Ascending aorta (tissue), 2 donors: ENCODE results near the gene STK11IP. TPM values are rescaled to one million over a fixed set of nuclear protein-coding genes. Genes with fewer than 3 reads are reported as not detected.

Experiments used
- DNase-seq, 2 donors: peaks; one replicate each; pipeline ENCODE4 v3.0.0-alpha.2; 2019; ENCODE audit warnings: low spot score in 2 of 2
- H3K27ac ChIP-seq, 2 donors: fragments of 200-600 bp; sonication (generic); one replicate each; pipeline ENCODE4 v1.5.1; 2016 to 2017; ENCODE audit warnings: mild to moderate bottlenecking in 1 of 2
- H3K27me3 ChIP-seq: fragments of 200-600 bp; sonication (generic); one replicate; pipeline ENCODE4 v1.5.1; 2017
- H3K36me3 ChIP-seq, 2 donors: fragments of 200-600 bp; sonication (generic); one replicate each; pipeline ENCODE4 v1.5.1; 2016
- H3K4me1 ChIP-seq, 2 donors: fragments of 200-600 bp; sonication (generic); one replicate each; pipeline ENCODE4 v1.5.1; 2016 to 2017; ENCODE audit warnings: mild to moderate bottlenecking in 1 of 2
- H3K4me3 ChIP-seq, 2 donors: fragments of 200-600 bp; sonication (generic); one replicate each; pipeline ENCODE4 v1.5.1; 2016 to 2017; ENCODE audit warnings: mild to moderate bottlenecking in 1 of 2
- H3K9me3 ChIP-seq, 2 donors: fragments of 200-600 bp; sonication (generic); one replicate each; pipeline ENCODE4 v1.5.1; 2016
- CTCF ChIP-seq, 3 experiments: fragments of 200-600 bp in 2 of 3; fragments of 450-650 bp in 1 of 3; sonication (generic) in 2 of 3; IDR thresholded peaks; one replicate each; pipeline ENCODE4 v1.5.1; 2016 to 2019; ENCODE audit warnings: antibody characterized with exemption in 3 of 3, mild to moderate bottlenecking in 1 of 3, moderate library complexity in 1 of 3
- intact Hi-C: fragments of 100-400 bp; cut with DNase I; formaldehyde crosslinking; loops from one replicate; pipeline ENCODE4 v1.15.1; 2023
- total RNA-seq: library from RNA; depleted of rRNA; stranded (reverse); fragments of >200 nt; gene quantifications from one replicate; pipeline ENCODE4 v1.1.0, GENCODE V29; 2016

Gene STK11IP
- total RNA-seq, 1 donor from 2014 or later = 138 TPM

- DNase-seq = no peak
- Histone ChIP-seq H3K27ac (no peak overlapping the region), H3K4me3 (no peak overlapping the region), H3K4me1 (no peaks in the 10 kb centered on the region), H3K9me3 (no peaks in the 10 kb centered on the region), H3K36me3 (no peaks in the 10 kb centered on the region), H3K27me3 (no peaks in the 10 kb centered on the region)
- intact Hi-C loops = no loop called here
- no peak for TF ChIP-seq CTCF (IDR thresholded peaks at IDR 0.05)
Observed at GRCh38 chr2:219578811-219579613, 18.6 kb upstream of the STK11IP start.

- no peaks in the 10 kb centered on the region for H3K4me1 ChIP-seq
- H3K36me3 ChIP-seq = no peaks in the 10 kb centered on the region
- H3K4me3 ChIP-seq = no peak overlapping the region
- H3K27ac ChIP-seq = no peak overlapping the region
- H3K9me3 ChIP-seq = no peaks in the 10 kb centered on the region
- TF ChIP-seq CTCF (IDR thresholded peaks at IDR 0.05) = no peak
- H3K27me3 ChIP-seq = no peaks in the 10 kb centered on the region
- no peak for DNase-seq
- intact Hi-C loops = no loop called here
Observed at GRCh38 chr2:219581346-219581745, 16.3 kb upstream of the STK11IP start.

GRCh38 chr2:219591091-219591490, 6.6 kb upstream of the STK11IP start:
- Histone ChIP-seq H3K4me3 (no peak overlapping the region), H3K36me3 (no peaks in the 10 kb centered on the region), H3K27ac (no peak overlapping the region), H3K27me3 (no peaks in the 10 kb centered on the region), H3K4me1 (no peaks in the 10 kb centered on the region), H3K9me3 (no peaks in the 10 kb centered on the region)
- intact Hi-C loops = no loop called here
- DNase-seq = no peak
- no peak for TF ChIP-seq CTCF (IDR thresholded peaks at IDR 0.05)

GRCh38 chr2:219592736-219593135, 4.9 kb upstream of the STK11IP start:
- DNase-seq = no peak
- H3K4me1 ChIP-seq = peaks cover 0 to 4% of the 10 kb centered on the region in 2 donors
- intact Hi-C loops = no loop called here

GRCh38 chr2:219593154-219593553, 4.5 kb upstream of the STK11IP start:
- H3K9me3 ChIP-seq = no peaks in the 10 kb centered on the region
- no peak overlapping the region for H3K4me3 ChIP-seq
- H3K27ac ChIP-seq = no peak overlapping the region
- no peak for TF ChIP-seq CTCF (IDR thresholded peaks at IDR 0.05)
- H3K36me3 ChIP-seq = no peaks in the 10 kb centered on the region
- intact Hi-C loops = no loop called here
- H3K27me3 ChIP-seq = no peaks in the 10 kb centered on the region
- no peak for DNase-seq
- H3K4me1 ChIP-seq = peaks cover 0 to 5% of the 10 kb centered on the region in 2 donors

More at GRCh38 chr2:219592736-219593135, 4.9 kb upstream of the STK11IP start:
- Histone ChIP-seq H3K4me3 (no peak overlapping the region), H3K27me3 (no peaks in the 10 kb centered on the region), H3K9me3 (no peaks in the 10 kb centered on the region), H3K27ac (no peak overlapping the region), H3K36me3 (no peaks in the 10 kb centered on the region)
- TF ChIP-seq CTCF (IDR thresholded peaks at IDR 0.05) = no peak
